ENCODE measurements around the gene MIF. TPM values are rescaled to one million over a fixed set of nuclear protein-coding genes. Genes with fewer than 3 reads are reported as not detected.
A peak's percentile ranks its signal among the peaks of the same experiment; 100 is the strongest.

MIF gene
- total RNA-seq, 1 experiment from 2014 or later = 957 TPM

DNA sequence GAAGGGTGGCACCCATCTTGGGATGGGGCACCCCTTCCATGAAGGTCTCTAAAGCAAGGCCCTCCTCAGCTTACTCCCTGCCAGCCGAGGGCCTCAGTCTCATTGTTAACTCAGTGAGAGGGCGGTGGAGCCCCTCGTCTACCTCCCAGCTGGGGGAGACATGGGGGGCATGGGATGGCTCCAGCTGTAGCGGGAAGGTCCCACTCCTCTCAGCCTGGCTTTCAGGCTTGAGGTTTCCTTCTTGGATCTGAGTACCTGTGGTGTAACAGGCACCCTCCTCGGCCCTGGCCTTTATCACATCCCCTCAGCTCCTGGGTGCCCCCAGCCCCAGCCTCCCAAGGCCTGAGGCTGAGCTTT is 2.0 kb downstream of the MIF start:
- no peak for ATAC-seq
- Histone ChIP-seq H3K4me2 (ENCODE audit: low read length) (peak overlapping the region; percentile 95), H3K27me3 (ENCODE audit: low read length) (no peaks in the 10 kb centered on the region), H3K9me2 (replicated peaks; ENCODE audit: low read length) (no peaks in the 10 kb centered on the region), H3K27ac (ENCODE audit: low read length) (no peak overlapping the region), H3K9ac (ENCODE audit: low read length) (no peak overlapping the region; the same call in 1 of the 2 replicates), H3K36me3 (ENCODE audit: low read depth, low read length) (peaks cover 20% of the 10 kb centered on the region), H4K20me1 (ENCODE audit: low read length) (peaks cover 18% of the 10 kb centered on the region; the same call in 1 of the 2 replicates), H3K9me3 (ENCODE audit: low read length) (no peaks in the 10 kb centered on the region), H3F3A (ENCODE audit: low read length, unreplicated experiment) (no peaks in the 10 kb centered on the region), H3K4me3 (ENCODE audit: low read length) (peak overlapping the region; percentile 90), H3K4me1 (ENCODE audit: insufficient read depth, low read length) (peaks cover 17% of the 10 kb centered on the region), H2AFZ (ENCODE audit: low read length) (no peak overlapping the region), H3K79me2 (ENCODE audit: low read length) (peaks cover 31% of the 10 kb centered on the region)
- TF ChIP-seq EZH2 (IDR thresholded peaks at IDR 0.05; ENCODE audit: low read length, unreplicated experiment) = no peak
- TF ChIP-seq EZH2phosphoT487 (IDR thresholded peaks at IDR 0.05; ENCODE audit: borderline replicate concordance, low read length) = no peak
- TF ChIP-seq, protein P1, sequence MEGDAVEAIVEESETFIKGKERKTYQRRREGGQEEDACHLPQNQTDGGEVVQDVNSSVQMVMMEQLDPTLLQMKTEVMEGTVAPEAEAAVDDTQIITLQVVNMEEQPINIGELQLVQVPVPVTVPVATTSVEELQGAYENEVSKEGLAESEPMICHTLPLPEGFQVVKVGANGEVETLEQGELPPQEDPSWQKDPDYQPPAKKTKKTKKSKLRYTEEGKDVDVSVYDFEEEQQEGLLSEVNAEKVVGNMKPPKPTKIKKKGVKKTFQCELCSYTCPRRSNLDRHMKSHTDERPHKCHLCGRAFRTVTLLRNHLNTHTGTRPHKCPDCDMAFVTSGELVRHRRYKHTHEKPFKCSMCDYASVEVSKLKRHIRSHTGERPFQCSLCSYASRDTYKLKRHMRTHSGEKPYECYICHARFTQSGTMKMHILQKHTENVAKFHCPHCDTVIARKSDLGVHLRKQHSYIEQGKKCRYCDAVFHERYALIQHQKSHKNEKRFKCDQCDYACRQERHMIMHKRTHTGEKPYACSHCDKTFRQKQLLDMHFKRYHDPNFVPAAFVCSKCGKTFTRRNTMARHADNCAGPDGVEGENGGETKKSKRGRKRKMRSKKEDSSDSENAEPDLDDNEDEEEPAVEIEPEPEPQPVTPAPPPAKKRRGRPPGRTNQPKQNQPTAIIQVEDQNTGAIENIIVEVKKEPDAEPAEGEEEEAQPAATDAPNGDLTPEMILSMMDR (conservative IDR thresholded peaks at IDR 0.05; ENCODE audit: low read depth, low read length) = no peak
- POLR2A ChIA-PET (ENCODE audit: unreplicated experiment) = no interaction called here
- no TSS peak for BruUV-seq (replicated peaks)
- intact Hi-C loops (cut with micrococcal nuclease) = no loop called here
- CTCF ChIA-PET = no interaction called here
- DNase-seq = no peak

DNA sequence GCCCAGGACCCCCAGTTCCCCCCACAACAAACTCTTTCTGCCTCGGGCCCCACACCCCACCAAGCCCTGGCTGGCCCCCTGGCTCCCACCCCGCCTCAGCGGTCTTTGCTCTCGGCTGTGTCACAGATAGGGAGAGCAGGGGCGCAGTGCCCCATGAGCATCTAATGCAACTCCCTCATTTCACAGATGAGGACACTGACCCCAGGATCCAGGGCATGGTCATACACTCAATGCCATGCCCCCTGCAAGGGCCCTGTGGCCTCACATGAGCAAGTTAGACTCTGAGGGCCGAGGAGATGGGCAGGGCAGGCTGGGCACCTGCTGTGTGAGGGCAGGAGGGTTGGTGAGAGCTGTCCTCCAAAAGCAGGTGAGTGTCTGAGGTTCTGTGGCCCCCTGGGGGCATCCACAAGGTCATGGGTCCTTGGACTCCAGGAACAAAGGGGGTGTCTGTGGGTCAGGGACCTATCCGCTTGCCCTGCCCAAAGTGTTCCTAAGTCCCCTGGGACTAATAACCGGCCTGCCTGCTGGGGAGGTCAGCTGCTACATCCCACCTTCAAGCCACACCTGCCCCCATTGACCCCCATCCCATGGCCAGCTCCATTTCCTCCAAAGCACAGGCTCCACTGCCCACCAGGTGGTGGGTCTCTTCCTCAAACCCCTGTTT is 2.5 kb downstream of the MIF start:
- no TSS peak for BruUV-seq (replicated peaks)
- intact Hi-C loops (cut with micrococcal nuclease) = no loop called here
- ChIA-PET CTCF (no interaction called here), POLR2A (ENCODE audit: unreplicated experiment) (interaction anchor here (0.5 kb wide), 1 partner anchor 303 kb away, joined by 3 read pairs; no protein-coding TSS in a partner anchor)
- ATAC-seq (no peak), DNase-seq (no peak)
- H3K9ac ChIP-seq (ENCODE audit: low read length) = no peak overlapping the region
- peaks cover 31% of the 10 kb centered on the region for H3K79me2 ChIP-seq (ENCODE audit: low read length)
- H3K27me3 ChIP-seq (ENCODE audit: low read length) = no peaks in the 10 kb centered on the region
- H3K4me1 ChIP-seq (ENCODE audit: insufficient read depth, low read length) = peaks cover 17% of the 10 kb centered on the region
- no peaks in the 10 kb centered on the region for H3K9me3 ChIP-seq (ENCODE audit: low read length)
- peak overlapping the region; percentile 95; the same call in 1 of the 2 replicates for H3K4me2 ChIP-seq (ENCODE audit: low read length)
- no peak overlapping the region; the same call in 1 of the 2 replicates for H3K4me3 ChIP-seq (ENCODE audit: low read length)
- TF ChIP-seq, protein P1 (conservative IDR thresholded peaks at IDR 0.05; ENCODE audit: low read depth, low read length) = no peak
- no peak for TF ChIP-seq EZH2phosphoT487 (IDR thresholded peaks at IDR 0.05; ENCODE audit: borderline replicate concordance, low read length)
- no peak for TF ChIP-seq EZH2 (IDR thresholded peaks at IDR 0.05; ENCODE audit: low read length, unreplicated experiment)
- H3K9me2 ChIP-seq (replicated peaks; ENCODE audit: low read length) = no peaks in the 10 kb centered on the region
- H4K20me1 ChIP-seq (ENCODE audit: low read length) = peaks cover 18% of the 10 kb centered on the region; the same call in 1 of the 2 replicates
- no peaks in the 10 kb centered on the region for H3F3A ChIP-seq (ENCODE audit: low read length, unreplicated experiment)
- H3K27ac ChIP-seq (ENCODE audit: low read length) = no peak overlapping the region
- no peak overlapping the region for H2AFZ ChIP-seq (ENCODE audit: low read length)
- peaks cover 20% of the 10 kb centered on the region for H3K36me3 ChIP-seq (ENCODE audit: low read depth, low read length)

DNA sequence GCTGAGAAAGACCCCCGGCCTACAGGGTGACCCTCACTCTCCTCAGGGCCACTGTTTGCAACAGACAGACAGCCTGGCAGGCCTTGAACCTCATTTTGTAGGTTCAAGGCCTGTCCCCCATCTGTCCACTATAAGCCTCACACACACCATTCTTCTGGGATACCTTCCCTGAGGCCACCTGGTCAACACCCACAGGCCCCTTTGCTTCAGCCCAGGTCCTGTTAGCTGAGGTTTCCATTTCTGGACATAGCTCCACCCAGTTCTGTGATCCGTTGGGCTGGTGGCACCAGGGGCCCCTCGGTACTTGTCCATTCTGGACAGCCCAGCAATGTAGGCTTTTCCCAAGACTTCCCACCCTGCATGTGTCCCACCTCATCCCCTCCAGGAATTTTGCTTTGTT is 3.1 kb downstream of the MIF start:
- CTCF ChIA-PET = no interaction called here
- intact Hi-C loops (cut with micrococcal nuclease) = no loop called here
- no peak overlapping the region for H3K27ac ChIP-seq (ENCODE audit: low read length)
- H3F3A ChIP-seq (ENCODE audit: low read length, unreplicated experiment) = no peaks in the 10 kb centered on the region
- H3K9ac ChIP-seq (ENCODE audit: low read length) = no peak overlapping the region
- TF ChIP-seq EZH2 (IDR thresholded peaks at IDR 0.05; ENCODE audit: low read length, unreplicated experiment) (no peak), EZH2phosphoT487 (IDR thresholded peaks at IDR 0.05; ENCODE audit: borderline replicate concordance, low read length) (no peak)
- TF ChIP-seq, protein P1 (conservative IDR thresholded peaks at IDR 0.05; ENCODE audit: low read depth, low read length) = no peak
- peaks cover 20% of the 10 kb centered on the region for H3K36me3 ChIP-seq (ENCODE audit: low read depth, low read length)
- no peak overlapping the region for H2AFZ ChIP-seq (ENCODE audit: low read length)
- H3K27me3 ChIP-seq (ENCODE audit: low read length) = no peaks in the 10 kb centered on the region
- H3K9me2 ChIP-seq (replicated peaks; ENCODE audit: low read length) = no peaks in the 10 kb centered on the region
- H4K20me1 ChIP-seq (ENCODE audit: low read length) = peaks cover 18% of the 10 kb centered on the region; the same call in 1 of the 2 replicates
- no TSS peak for BruUV-seq (replicated peaks)
- no peak for ATAC-seq
- no peak for DNase-seq
- peaks cover 31% of the 10 kb centered on the region for H3K79me2 ChIP-seq (ENCODE audit: low read length)
- POLR2A ChIA-PET (ENCODE audit: unreplicated experiment) = interaction anchor here (0.5 kb wide), 1 partner anchor 302 kb away, joined by 3 read pairs; no protein-coding TSS in a partner anchor
- H3K4me1 ChIP-seq (ENCODE audit: insufficient read depth, low read length) = peaks cover 17% of the 10 kb centered on the region
- H3K4me2 ChIP-seq (ENCODE audit: low read length) = no peak overlapping the region
- H3K4me3 ChIP-seq (ENCODE audit: low read length) = no peak overlapping the region
- no peaks in the 10 kb centered on the region for H3K9me3 ChIP-seq (ENCODE audit: low read length)

All from PC-3 (cell line).